ENCODE results near the gene RPN2.

The RPN2 gene

GRCh38 chr20:37219751-37220668 is 40.9 kb downstream of the RPN2 start:
- DNase-seq: no peak

DNA sequence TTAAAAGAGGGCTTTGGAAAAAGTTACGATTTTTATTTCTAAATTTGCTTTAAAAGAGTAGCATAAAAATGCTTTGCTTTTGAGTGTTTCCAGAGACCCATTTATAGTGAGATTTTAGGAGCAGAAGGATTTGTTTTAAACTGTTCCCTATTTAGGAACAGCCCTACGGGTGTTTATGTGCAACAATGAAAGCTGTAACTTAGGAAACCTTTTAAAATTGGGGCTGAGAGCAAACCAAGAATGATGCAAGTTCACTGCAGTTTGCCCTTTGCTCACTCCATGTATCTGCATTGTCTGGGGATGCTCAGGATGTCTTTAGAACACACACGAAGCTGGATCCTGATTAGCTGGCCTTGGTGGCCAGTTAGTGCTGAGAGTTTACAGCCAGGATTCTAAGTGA is 41.6 kb downstream of the RPN2 start:
- DNase-seq: no peak

- DNase-seq: no peak
Measured at GRCh38 chr20:37222086-37222485, 43.0 kb downstream of the RPN2 start.

- DNase-seq: peak; percentile 83 to 86
Measured at GRCh38 chr20:37223053-37223452, 43.9 kb downstream of the RPN2 start.

DNA sequence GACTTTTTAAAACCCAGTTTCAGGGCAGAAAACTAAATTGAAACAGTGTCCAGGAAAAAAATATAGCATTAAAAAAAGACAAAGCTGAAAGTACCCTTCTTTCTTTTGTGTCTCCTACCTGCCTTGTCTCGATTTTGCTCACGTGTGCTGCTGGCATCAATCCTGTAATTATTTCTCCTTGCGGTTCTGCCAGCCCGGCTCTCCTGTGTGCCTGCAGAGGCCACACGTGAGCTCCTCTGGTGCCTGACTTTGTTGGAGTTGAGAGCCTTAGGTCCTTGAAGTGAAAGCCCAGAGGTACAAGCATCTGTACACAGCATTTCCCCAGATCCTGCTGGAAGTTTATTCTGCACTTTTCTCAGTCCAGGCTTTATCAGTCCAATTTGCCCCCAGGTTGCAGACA is 46.0 kb downstream of the RPN2 start:
- DNase-seq: no peak

GRCh38 chr20:37226889-37227288 is 47.8 kb downstream of the RPN2 start:
- no peak for DNase-seq

GRCh38 chr20:37228082-37228481 is 49.0 kb downstream of the RPN2 start:
- no peak for DNase-seq

- no peak for DNase-seq
Measured at GRCh38 chr20:37228656-37229055, 49.5 kb downstream of the RPN2 start.

DNA sequence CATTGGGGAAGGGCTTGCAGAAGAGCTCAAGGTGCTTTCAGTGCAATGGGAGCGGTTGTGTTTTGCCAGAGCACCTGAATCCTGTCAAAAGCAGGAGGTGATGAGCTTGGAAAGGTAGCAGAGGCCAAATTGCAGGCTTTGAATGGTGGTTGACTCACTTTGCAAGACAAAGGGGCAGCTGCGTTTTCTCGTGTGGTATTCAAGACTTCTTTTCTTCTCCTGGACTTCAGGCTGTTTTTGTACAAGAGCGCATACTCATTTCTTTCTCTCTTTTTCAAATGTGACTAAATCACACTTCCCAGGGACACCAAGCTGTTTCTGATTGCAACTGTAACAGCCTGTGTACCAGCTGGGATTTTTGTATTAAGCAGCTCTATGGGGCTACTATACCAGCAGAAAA is 50.2 kb downstream of the RPN2 start:
- DNase-seq: no peak

- DNase-seq: no peak
Measured at GRCh38 chr20:37230200-37230599, 51.1 kb downstream of the RPN2 start.

DNA sequence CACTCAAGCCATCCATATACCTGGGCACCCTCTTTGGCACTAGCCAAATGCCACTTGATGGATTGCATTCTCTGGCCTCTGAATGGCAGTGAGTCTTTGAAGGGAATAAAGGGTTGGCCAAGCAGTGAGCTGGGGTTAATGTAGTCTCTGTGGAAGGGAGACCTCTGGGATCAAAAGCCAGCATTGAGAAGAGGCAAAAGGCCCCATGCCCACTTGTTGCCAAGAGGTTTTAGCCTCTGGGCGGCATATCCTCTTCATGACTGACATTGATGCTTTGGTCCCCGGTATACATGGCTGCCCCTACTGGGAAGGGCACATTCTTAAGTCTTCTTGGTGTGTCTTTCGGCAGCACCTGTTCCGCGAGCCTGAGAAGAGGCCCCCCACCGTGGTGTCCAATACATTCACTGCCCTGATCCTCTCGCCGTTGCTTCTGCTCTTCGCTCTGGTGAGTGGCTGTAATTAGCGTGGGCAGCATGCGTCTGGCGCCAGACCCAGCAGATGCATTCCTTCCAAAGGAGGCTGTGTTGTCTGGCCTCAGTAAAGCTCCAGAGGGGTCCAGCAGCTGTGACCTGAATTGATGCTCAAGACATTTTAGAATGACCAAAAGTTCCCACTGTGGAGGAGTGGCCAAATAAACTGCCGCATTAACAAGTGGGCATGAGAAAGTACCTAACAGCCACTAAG is 53.0 kb downstream of the RPN2 start:
- DNase-seq: no peak

DNA sequence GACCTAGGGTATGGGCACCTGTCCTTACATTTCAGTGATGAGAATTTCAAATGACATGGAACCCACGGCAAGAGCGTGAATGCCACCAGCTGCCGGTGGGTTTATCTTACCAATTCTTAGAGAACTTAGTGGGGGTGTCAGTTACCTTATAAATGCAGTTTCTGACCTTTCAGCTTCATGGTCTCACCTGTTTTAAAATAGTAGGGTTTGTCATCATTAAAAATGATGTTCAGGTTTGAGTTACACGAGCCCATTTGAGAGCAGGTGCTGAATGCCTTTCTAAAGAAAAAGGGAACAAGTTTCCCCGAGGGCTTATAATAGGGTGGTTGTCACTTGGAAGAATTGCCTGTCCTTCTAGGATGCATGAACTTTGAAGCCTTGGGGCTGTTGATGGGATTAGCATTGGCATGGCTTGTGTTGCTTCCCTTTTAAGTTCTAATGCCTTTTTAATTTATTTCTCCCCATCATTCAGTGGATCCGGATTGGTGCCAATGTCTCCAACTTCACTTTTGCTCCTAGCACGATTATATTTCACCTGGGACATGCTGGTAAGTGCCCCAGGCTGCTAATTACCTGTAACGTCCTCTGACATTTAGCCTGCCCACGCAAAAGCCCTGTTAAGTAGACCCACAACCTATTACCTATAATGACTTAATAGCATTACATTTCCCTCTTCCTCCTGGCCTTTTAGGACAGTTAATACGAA is 54.6 kb downstream of the RPN2 start:
- no peak for DNase-seq

DNA sequence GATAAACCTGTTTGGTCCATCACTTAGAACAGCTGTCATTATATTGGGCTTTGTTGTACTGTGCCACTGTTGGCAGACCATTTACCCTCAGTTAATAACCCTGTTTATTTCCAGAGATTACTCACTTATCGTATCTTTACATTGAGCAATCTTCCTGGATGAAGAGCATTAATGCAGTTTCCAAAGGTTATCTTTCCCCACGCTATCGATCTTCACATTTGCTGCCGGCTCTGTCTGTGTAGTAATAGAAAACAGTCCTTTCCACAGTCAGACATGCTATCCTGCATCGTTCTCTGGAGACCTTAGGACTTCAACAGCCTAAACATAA is 55.1 kb downstream of the RPN2 start:
- DNase-seq: no peak

GRCh38 chr20:37235065-37235464 is 55.9 kb downstream of the RPN2 start:
- DNase-seq: no peak

DNA sequence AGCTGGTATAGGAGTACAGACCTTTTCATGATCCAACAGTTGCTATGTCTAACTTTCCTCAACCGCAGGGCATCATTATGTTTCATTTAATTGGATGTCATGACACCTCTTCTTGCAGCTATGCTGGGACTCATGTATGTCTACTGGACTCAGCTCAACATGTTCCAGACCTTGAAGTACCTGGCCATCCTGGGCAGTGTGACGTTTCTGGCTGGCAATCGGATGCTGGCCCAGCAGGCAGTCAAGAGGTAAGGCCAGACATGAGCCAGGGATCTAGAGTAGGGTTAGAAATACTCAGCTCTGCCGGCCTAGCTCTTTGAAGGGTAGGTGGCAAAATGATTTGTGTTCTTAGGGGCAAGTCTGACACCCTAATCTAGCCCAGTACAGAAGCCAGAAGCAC is 57.3 kb downstream of the RPN2 start:
- no peak for DNase-seq

DNA sequence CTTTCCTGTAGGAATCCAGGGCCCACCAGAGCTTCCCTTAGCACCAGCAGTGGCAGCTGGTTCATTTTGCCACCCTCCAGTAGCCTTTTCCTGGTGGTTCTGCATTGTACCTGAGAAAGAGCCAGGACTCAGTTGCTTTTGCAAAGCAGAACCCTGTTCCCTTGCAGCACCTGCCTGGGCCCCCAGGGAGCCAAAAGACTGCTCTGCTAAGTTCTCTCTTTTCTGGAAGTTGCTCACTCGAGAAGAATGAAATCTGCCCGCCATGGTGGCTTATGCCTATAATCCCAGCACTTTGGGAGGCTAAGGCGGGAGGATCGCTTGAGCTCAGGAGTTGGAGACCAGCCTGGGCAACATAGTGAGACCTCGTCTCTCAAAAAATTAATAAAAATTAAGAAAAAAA is 58.5 kb downstream of the RPN2 start:
- no peak for DNase-seq

GRCh38 chr20:37238426-37238825 is 59.3 kb downstream of the RPN2 start:
- DNase-seq: no peak

- DNase-seq: no peak
Measured at GRCh38 chr20:37238935-37239451, 59.9 kb downstream of the RPN2 start.

GRCh38 chr20:37240337-37241067 is 61.4 kb downstream of the RPN2 start:
- no peak for DNase-seq

- DNase-seq: no peak
Measured at GRCh38 chr20:37242503-37242902, 63.4 kb downstream of the RPN2 start.

GRCh38 chr20:37243076-37243936 is 64.2 kb downstream of the RPN2 start:
- DNase-seq: no peak
